ENCODE measurements around the gene P2RY6.
"Not testable (repeated sequence)": the region's sequence is repeated elsewhere in the genome, so short reads cannot be mapped to it uniquely, and the experiment has no call there.

Gene P2RY6, protein sequence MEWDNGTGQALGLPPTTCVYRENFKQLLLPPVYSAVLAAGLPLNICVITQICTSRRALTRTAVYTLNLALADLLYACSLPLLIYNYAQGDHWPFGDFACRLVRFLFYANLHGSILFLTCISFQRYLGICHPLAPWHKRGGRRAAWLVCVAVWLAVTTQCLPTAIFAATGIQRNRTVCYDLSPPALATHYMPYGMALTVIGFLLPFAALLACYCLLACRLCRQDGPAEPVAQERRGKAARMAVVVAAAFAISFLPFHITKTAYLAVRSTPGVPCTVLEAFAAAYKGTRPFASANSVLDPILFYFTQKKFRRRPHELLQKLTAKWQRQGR

DNA sequence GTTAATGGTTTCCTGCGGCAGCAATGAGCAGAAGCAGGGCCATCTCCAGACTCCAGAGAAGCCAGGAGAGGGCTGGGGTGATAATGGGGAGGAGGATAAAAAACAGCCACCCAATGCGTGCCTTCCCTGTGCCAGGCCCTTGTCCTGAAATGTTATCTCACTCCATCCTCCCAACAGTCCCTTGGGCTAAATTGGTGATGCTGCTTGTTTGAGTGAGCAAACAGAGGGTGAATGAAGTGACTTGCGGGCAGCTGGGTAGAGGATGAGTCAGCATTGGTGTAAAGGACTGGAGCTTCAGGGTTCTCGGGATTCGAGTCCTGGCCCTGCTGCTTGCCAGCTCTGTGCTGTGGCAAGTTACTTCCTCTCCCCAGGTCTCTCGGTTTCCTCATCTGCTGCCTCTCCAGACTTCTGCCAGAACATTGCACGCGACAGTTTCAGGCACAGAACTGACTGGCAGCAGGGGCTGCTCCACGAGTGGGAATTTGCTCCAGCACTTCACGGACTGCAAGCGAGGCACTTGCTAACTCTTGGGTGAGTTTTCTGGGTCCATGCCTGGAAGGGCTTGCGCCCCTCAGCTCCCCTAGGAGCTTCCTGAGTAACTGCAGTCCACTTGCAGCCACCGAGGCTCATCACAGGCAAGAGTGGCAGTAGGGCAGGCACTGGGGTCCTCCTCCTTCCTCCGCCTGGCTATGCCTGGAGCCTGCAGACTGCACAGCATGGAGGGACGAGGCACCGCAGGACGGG, at the start of gene P2RY6:
P2RY6 (plus strand) TSS at position 403 of the 744 bp plus-strand sequence. CDS start 24,181 bp downstream, outside the sequence.
- no peak within 1 kb of the TSS for H3K27ac Mint-ChIP-seq
- H3K27me3 Mint-ChIP-seq = no peaks in the 10 kb centered on the region
- H3K4me3 Mint-ChIP-seq = no peak within 1 kb of the TSS
- no peaks in the 10 kb centered on the region for H3K9me3 Mint-ChIP-seq (ENCODE audit: low read depth)
- no peaks in the 10 kb centered on the region for H3K4me1 Mint-ChIP-seq (ENCODE audit: low read depth)
- H3K36me3 Mint-ChIP-seq = no peaks in the 10 kb centered on the region

DNA sequence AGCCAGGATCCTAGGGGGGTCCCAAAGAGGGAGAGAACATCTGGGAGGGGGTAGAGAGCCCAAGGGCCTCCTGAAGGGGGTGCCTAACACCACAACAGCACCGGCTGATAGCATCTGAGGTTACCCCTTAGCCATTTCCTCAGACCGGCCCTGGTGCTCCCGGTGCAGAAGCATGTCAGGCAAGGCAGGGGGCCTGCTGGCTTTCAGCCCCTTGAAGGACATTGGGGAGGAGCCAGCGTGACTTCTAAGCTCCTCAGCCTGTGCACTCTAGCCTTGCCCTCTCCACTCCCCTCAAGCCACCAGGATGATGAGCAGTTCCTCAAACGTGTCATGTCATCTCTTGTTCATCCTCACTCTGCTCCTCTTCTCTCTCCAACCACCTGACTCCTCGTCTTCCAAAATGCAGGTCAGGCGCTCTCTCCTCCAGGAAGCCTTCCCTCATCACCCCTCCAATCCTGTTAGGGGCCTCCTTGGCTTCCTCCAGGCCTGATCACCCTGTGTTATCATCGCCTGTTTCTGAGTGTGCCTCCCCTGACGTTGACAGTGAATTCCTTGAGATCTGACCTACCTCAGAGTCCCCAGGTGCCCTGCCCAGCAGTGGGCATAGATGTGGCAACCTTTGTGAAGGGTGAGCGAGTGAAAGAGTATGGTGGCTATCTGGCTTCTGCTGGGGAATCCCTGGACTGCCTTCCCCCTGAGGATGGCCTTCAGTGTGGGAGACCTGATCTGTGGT, 48.0 kb upstream of the P2RY6 start:
- H3K27ac Mint-ChIP-seq = no peak overlapping the region

DNA sequence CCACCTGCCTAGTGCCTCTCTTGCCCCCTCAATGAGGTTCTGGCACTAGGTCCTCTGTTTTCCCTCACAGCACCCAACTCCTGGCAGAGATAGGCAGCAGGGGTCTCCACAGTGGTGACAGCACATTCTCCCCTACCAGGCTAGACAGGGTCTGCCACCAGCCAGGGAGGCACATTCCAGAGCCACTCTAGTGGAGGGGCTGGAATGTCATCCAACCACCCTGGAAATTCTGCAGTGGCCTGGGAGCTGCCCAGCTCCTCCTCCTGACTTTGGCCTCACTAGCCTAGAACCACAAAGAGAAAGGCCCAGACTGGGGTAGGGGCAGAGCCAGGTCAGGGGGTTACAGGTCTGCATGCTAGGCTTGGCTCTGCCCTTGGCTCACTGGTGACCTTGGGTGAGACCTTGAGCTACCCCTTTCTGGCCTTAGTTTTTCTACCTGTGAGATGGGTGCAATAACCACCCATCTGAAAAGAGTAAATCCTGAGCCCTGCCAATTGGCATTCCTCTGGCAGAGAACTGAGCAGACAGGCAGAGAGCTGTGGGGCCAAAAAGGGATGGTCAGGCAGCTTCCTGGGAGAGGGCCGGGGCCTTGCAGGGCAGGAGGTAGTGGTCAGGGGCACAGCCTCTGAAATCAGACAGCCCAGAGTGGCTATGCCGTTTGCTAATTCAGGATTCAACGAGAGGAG, 47.0 kb upstream of the P2RY6 start:
- Mint-ChIP-seq H3K4me3 (no peak overlapping the region), H3K27me3 (peaks cover 7% of the 10 kb centered on the region), H3K4me1 (ENCODE audit: low read depth) (no peaks in the 10 kb centered on the region), H3K36me3 (no peaks in the 10 kb centered on the region), H3K9me3 (ENCODE audit: low read depth) (no peaks in the 10 kb centered on the region), H3K27ac (no peak overlapping the region)

More for the DNA sequence above, 48.0 kb upstream of the P2RY6 start:
- peaks cover 14% of the 10 kb centered on the region for H3K27me3 Mint-ChIP-seq
- no peaks in the 10 kb centered on the region for H3K36me3 Mint-ChIP-seq
- no peaks in the 10 kb centered on the region for H3K4me1 Mint-ChIP-seq (ENCODE audit: low read depth)
- H3K9me3 Mint-ChIP-seq (ENCODE audit: low read depth) = no peaks in the 10 kb centered on the region
- no peak overlapping the region for H3K4me3 Mint-ChIP-seq

DNA sequence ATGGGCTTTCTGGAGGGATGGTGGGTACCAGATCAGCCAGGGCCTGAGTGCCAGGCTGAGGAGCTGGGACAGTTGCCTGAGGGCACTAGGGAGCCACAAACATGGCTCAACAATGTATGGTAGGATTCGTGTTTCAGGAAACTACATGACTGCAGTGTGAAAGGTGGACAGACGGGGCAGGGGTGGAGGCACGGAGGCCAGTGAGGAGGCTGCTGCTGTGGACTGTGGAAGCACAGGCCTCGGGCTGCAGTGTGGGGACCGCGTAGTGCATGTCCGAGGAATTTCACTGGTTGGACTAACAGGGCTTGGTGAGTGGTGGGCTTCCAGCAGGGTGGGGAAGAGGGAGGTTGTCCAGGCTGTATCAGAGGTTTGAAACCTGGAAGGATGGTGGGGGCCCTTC, 46.3 kb upstream of the P2RY6 start:
- peaks cover 7% of the 10 kb centered on the region for H3K27me3 Mint-ChIP-seq
- H3K27ac Mint-ChIP-seq = no peak overlapping the region
- H3K36me3 Mint-ChIP-seq = no peaks in the 10 kb centered on the region
- H3K4me1 Mint-ChIP-seq (ENCODE audit: low read depth) = no peaks in the 10 kb centered on the region
- H3K9me3 Mint-ChIP-seq (ENCODE audit: low read depth) = no peaks in the 10 kb centered on the region
- no peak overlapping the region for H3K4me3 Mint-ChIP-seq

DNA sequence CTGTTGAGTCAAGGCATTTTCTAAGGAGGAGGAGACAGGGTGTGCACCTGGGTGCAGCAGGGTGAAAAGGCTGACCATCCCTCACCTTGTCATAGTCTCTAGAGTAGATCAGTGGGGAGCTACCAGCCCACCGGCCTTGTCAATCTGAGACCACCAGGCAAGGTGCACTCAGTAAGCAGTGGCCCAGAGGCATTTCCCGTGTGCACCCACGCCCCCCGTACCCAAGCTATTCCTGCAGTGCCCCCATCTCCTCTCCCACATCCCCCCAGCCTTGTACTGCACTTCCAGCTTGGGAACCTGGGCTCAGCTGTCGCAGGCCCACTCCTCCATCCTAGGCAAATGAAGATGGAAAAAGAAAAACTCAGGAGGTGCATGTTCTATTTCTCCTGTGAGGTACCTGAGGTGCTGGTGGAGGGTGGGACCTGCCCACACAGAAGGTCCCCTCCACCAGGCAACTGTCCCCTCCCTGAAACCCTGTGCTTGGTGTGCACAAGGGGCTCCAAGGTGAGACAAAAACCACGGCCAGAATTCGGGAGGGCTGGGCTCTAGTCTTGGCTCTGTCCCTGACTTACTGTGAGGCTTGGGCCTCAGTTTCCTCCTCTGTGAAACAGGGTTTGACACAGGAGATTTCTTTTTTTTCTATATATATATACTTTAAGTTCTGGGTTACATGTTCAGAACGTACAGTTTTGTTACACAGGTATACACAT, 45.7 kb upstream of the P2RY6 start:
- H3K36me3 Mint-ChIP-seq = no peaks in the 10 kb centered on the region
- no peak overlapping the region for H3K4me3 Mint-ChIP-seq
- no peaks in the 10 kb centered on the region for H3K4me1 Mint-ChIP-seq (ENCODE audit: low read depth)
- H3K9me3 Mint-ChIP-seq (ENCODE audit: low read depth) = no peaks in the 10 kb centered on the region
- H3K27ac Mint-ChIP-seq = no peak overlapping the region
- H3K27me3 Mint-ChIP-seq = peaks cover 7% of the 10 kb centered on the region

DNA sequence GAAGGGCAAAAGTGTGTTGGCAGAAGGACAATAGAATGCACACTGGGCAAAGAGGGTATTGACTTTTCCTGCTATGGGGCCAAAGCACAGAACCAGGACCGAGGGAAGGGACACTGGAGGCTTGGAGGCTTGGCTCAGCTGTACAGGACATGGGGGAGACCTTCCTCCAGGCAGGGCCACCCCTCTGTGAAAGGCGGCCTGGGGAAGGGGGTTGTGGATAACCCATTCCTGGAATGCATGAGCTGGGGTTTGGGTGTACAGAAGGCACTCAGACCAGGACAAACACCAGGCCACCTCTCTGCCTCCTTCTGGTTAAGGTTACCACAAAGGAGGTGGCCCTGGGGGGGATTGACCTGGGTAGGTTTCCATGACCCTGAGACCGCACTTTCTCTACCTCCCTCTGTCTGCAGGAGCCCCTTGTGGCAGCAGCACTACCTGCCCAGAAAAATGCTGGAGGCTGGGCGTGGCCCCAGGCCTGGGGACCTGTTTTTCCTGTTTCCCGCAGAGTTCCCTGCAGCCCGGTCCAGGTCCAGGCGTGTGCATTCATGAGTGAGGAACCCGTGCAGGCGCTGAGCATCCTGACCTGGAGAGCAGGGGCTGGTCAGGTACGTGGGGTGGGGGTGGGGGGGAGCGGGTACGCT, 44.4 kb upstream of the P2RY6 start:
- Mint-ChIP-seq H3K4me1 (ENCODE audit: low read depth) (no peaks in the 10 kb centered on the region), H3K27ac (no peak overlapping the region), H3K27me3 (peaks cover 2% of the 10 kb centered on the region), H3K36me3 (no peaks in the 10 kb centered on the region), H3K9me3 (ENCODE audit: low read depth) (no peaks in the 10 kb centered on the region), H3K4me3 (no peak overlapping the region)

DNA sequence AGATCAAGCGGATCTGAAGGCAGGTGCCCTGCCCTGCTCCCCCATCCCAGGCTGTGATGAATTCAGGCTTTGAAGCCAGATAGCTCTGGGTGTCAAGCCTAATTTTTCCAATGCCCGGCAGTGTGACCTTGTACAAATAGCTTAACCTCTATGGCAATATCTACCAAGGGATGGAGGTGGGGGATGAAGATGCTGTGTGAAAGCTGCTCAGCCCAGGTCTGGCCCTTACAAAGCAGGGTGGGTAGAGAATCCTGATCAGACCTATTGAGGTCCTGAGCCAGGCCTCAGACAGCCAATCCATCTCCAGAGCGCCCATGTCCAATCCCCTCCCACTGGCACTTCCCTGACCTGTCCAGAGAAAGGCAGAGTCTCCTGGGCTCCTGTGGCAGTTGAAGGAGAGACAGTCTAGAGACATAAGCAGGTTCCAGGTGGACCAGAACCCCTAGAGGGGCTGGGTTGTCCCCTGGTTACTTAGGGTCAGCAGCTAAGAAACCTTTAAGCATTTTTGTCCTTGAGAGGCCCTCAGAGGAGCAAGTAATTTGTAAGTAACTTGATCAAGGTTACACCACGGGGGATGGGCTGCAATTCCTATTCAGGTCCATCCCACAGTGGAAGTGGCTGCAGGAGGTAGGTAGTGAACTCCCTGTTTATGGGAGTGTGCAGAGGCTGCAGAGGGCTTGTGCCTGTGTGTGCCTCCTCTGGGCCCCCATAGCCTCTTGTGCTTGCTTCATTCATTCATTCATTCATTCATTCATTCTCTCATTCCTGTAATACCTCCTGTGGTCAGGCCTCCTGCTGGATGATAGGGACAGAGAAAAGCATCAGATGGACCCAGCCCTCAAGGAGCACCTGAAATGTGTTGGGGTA, 43.6 kb upstream of the P2RY6 start:
- Mint-ChIP-seq H3K36me3 (no peaks in the 10 kb centered on the region), H3K9me3 (ENCODE audit: low read depth) (no peaks in the 10 kb centered on the region), H3K4me3 (no peak overlapping the region), H3K27ac (no peak overlapping the region), H3K4me1 (ENCODE audit: low read depth) (no peaks in the 10 kb centered on the region), H3K27me3 (peaks cover 2% of the 10 kb centered on the region)

DNA sequence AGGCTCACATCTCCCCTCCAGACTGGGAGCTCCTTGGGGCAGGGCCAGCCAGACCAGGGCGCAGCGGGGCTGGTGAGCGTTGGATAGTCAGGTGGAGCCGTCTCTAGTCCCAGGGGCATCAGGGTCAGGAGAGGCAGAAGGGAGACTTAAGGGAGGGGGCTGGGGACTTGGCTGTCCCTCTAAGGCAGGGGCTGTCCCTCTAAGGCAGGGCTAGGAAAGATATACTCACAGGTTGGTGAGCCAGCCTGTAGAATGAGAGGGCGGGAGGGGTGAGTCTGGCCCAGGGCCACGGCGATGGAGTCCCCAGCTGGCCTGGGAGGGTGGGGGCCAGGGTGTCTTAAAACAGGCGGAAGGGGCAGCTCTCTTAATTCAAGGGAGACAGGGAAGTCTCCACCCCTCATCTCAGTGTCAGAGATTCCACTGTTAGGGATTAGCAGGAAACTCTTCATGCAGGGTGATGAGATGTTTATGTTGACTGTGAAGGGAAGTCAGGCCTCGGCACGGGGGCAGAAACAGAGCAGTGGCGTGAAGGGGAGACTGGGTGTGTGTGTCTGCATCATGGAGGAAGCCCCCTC, 42.7 kb upstream of the P2RY6 start:
- H3K27me3 Mint-ChIP-seq = peaks cover 2% of the 10 kb centered on the region
- no peaks in the 10 kb centered on the region for H3K9me3 Mint-ChIP-seq (ENCODE audit: low read depth)
- H3K4me3 Mint-ChIP-seq = no peak overlapping the region
- no peaks in the 10 kb centered on the region for H3K36me3 Mint-ChIP-seq
- no peak overlapping the region for H3K27ac Mint-ChIP-seq
- no peaks in the 10 kb centered on the region for H3K4me1 Mint-ChIP-seq (ENCODE audit: low read depth)

DNA sequence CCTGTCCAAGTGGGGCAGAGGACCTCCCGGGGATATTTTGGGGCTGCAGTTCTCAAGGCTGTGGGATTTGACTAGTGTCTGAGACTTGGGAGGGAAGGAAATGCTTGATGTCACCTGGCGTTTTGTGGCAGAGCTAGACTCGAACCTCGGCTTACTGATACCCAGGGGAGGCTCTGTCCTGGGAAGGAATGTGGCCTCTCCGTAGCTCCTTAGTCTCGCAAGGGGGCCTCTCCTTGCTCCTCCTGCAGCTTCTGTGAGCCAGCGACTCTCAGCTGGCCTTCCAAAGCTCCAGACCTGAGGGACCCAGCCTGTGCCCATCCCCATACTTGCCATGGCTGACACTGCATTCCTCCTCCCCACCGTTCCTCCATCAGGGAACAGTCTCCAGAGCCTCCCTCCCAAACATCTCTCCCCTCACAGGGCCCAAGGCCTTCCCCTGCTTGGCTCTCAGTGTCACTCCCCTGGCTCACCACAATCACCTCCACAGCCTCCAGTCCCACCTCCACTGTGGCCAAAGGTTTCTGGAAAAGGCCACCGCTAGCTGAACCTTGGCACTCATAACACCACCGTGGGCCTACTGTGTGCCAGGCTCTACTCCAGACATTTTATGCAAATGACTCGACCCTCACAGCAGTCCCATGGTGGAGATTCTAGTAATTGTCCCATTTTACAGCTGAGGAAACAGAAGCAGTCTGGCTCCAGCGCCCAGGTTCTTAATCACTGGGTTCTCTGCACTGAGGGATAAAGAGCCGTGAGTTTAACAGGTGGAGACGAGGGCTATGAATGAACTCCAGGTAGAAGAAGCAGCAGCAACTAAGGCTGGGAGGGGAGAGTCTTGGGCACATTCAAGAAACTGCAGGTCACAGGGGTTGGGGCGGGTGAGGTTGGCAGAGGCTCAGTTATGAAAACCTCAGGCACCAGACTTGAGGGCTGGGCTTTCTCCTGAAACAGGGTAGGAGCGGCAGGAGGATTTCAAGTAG, 42.0 kb upstream of the P2RY6 start:
- Mint-ChIP-seq H3K9me3 (ENCODE audit: low read depth) (no peaks in the 10 kb centered on the region), H3K36me3 (no peaks in the 10 kb centered on the region)

DNA sequence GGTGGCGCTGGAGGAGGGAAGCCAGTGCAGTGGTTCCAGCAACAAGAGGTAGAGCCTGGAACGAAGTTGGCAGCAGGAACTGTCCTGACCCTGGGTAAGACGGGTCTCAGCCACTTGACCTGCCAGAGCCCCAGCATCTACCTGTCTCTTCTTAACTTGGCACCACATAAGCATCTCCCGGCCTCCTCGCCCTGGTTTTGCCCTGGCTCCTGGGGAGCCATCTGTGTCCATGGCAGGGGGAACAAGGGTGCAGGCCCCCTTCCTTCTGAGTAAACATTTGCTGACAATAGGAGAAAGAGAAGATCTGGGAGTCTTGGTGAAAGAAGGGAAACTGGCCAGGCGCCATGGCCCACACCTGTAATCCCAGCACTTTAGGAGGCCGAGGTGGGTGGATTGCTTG, 41.2 kb upstream of the P2RY6 start:
- Mint-ChIP-seq H3K27ac (no peak overlapping the region), H3K4me3 (no peak overlapping the region), H3K27me3 (no peaks in the 10 kb centered on the region), H3K9me3 (ENCODE audit: low read depth) (no peaks in the 10 kb centered on the region), H3K4me1 (ENCODE audit: low read depth) (no peaks in the 10 kb centered on the region), H3K36me3 (no peaks in the 10 kb centered on the region)

More for the DNA sequence above, 42.0 kb upstream of the P2RY6 start:
- Mint-ChIP-seq H3K4me1 (ENCODE audit: low read depth) (no peaks in the 10 kb centered on the region), H3K4me3 (no peak overlapping the region), H3K27ac (no peak overlapping the region), H3K27me3 (no peaks in the 10 kb centered on the region)

DNA sequence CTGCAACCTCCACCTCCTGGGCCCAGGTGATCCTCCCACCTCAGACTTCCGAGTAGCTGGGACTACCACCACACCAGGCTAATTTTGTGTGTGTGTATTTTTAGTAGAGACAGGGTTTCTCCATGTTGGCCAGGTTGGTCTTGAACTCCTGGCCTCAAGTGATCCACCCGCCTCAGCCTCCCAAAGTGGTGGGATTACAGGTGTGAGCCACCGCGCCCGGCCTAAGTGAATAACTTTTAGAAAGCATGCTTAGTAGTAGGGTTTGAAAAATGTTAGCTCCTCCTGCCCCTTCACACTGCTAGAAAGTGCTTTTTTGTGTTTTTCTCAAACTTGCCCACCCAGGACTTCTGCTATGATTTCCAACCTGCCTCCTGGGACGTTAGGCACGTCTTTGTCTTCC, 39.7 kb upstream of the P2RY6 start:
- H3K36me3 Mint-ChIP-seq; H3K27ac Mint-ChIP-seq; H3K27me3 Mint-ChIP-seq; H3K4me3 Mint-ChIP-seq; H3K9me3 Mint-ChIP-seq (ENCODE audit: low read depth); H3K4me1 Mint-ChIP-seq (ENCODE audit: low read depth): not testable (repeated sequence)

DNA sequence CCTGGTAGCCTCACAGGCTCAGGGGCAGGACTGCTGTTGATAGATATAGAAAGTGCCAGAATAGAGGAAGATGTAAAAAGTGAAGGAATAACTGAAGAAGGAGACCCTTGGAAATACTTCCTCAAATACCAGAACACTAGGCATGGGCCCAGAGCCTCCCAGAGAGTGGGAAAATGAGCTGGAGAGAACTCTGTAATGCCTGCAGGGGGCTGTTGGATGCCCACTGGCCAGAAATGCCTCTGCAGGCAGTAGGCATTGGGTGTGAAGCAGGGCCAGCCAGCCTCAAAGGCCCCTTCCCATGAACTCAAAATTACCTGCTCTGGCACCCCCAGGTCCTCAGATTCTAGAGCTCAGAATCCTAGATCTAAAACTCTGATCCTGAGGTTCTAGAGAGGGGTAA, 38.9 kb upstream of the P2RY6 start:
- no peaks in the 10 kb centered on the region for H3K9me3 Mint-ChIP-seq (ENCODE audit: low read depth)
- H3K27me3 Mint-ChIP-seq = no peaks in the 10 kb centered on the region
- H3K27ac Mint-ChIP-seq = no peak overlapping the region
- no peak overlapping the region for H3K4me3 Mint-ChIP-seq
- no peaks in the 10 kb centered on the region for H3K36me3 Mint-ChIP-seq
- H3K4me1 Mint-ChIP-seq (ENCODE audit: low read depth) = no peaks in the 10 kb centered on the region
